Spleen (tissue), 7 donors: ENCODE measurements around the gene OSBPL7.

ENCODE experiments used
- CTCF ChIP-seq, 11 experiments: fragments of 200-600 bp in 7 of 11; fragments of 450-650 bp in 4 of 11; sonication (generic) in 4 of 11; IDR thresholded peaks in 8 of 11; conservative IDR thresholded peaks in 3 of 11; 1 replicate in 7 of 11; 2 replicates in 4 of 11; pipeline versions ENCODE4 v1.4.0 to v1.8.0; 2016 to 2021; ENCODE audit warnings: antibody characterized with exemption in 11 of 11, inconsistent platforms in 4 of 11, mild to moderate bottlenecking in 1 of 11
- POLR2A ChIP-seq, 3 donors: fragments of 450-650 bp; IDR thresholded peaks; one replicate each; pipeline ENCODE4 v1.5.1; 2017; ENCODE audit warnings: antibody characterized with exemption in 3 of 3, mild to moderate bottlenecking in 1 of 3
- POLR2AphosphoS5 ChIP-seq, 3 donors: sonication (generic); formaldehyde crosslinking; IDR thresholded peaks; one replicate each; pipeline ENCODE4 v1.5.1; 2017; ENCODE audit warnings: antibody characterized with exemption in 3 of 3
- donor health status: DM: no; HTN: no; CAD: no; lungs with moderate emphysema.
- donor health status: DM: no; HTN: no; CAD: no.
- donor health status: DM: no; HTN: no; CAD: no.

- TF ChIP-seq CTCF (IDR thresholded peaks at IDR 0.05 in 8 of 11, conservative IDR thresholded peaks at IDR 0.05 in 3 of 11) (no peak), POLR2A (IDR thresholded peaks at IDR 0.05) (no peak), POLR2AphosphoS5 (IDR thresholded peaks at IDR 0.05) (no peak)
These were observed 38.8 kb upstream of the OSBPL7 start for GRCh38 chr17:47860386-47860785.
